ENCODE measurements around the gene LARP4B.

- TF ChIP-seq EZH2 (IDR thresholded peaks at IDR 0.05; ENCODE audit: borderline replicate concordance, insufficient read depth, low read depth, low read length, poor library complexity, severe bottlenecking) (no peak), CTCF (IDR thresholded peaks at IDR 0.05) (no peak)
Measured at GRCh38 chr10:836782-837181, 94.7 kb downstream of the LARP4B start.

All from B cell (primary cell).